Stimulated activated naive B cell treated with anti-CD40 and anti-IgM and Interleukin-4, amounts not matched to agents 10 μg/mL and 1 μg/mL and 100 μg/mL, for 72 hours (primary cell): ENCODE results near the gene CACHD1.

ENCODE experiments used
- ATAC-seq, 2 donors: fragments of 150-1000 bp; cut with Tn5 transposase; replicated peaks; 2 replicates each; pipeline ENCODE4 v1.10.0; 2021; ENCODE audit warnings: moderate library complexity in 1 of 2
- DNase-seq: peaks from one replicate; pipeline ENCODE4 v3.0.0; 2021
- H3K27ac Mint-ChIP-seq: one replicate; pipeline ENCODE4 v1.8.0; 2022; ENCODE audit warnings: mild to moderate bottlenecking, mixed read lengths
- H3K27me3 Mint-ChIP-seq, 2 donors: one replicate each; pipeline ENCODE4 v1.8.0; 2022; ENCODE audit warnings: mixed read lengths in 2 of 2
- H3K36me3 Mint-ChIP-seq, 2 donors: one replicate each; pipeline ENCODE4 v1.8.0; 2022; ENCODE audit warnings: mixed read lengths in 2 of 2, mild to moderate bottlenecking in 1 of 2
- H3K4me1 Mint-ChIP-seq, 2 donors: one replicate each; pipeline ENCODE4 v1.8.0; 2022; ENCODE audit warnings: mixed read lengths in 2 of 2, mild to moderate bottlenecking in 1 of 2
- H3K4me3 Mint-ChIP-seq, 2 donors: one replicate each; pipeline ENCODE4 v1.8.0; 2022; ENCODE audit warnings: mild to moderate bottlenecking in 2 of 2, mixed read lengths in 2 of 2, moderate library complexity in 1 of 2
- H3K9me3 Mint-ChIP-seq, 2 donors: one replicate each; pipeline ENCODE4 v1.8.0; 2022; ENCODE audit warnings: mixed read lengths in 2 of 2, mild to moderate bottlenecking in 1 of 2

Gene CACHD1

DNA sequence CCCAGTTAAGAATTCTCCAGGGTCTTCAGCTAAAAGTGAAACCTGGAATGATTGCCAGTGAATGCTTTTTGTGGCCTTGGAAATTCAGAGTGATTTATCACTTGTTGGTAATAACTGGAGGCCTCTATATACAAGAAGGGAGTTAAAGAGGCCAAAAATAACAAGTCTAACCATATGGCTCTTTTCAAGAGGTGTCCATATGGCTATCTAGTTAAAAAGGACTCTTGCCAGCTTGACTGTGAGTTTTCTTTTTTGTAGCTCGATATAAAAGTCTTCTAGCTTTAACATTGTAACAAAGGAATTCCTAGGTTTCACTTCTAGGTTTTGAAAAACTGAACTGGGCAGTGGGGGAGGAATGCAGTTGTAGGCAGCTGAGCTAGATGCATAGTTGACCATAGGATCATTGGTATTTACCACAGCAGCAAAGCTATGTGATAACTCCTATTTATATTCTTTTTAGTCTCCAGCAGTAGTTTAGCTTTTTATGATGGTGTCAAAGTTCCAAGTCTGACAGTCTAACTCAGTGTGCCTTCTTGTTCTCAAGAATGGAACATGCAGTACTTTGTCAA, 44.4 kb downstream of the CACHD1 start:
- Mint-ChIP-seq H3K36me3 (no peaks in the 10 kb centered on the region), H3K27me3 (no peaks in the 10 kb centered on the region), H3K4me3 (no peak overlapping the region), H3K27ac (no peak overlapping the region), H3K4me1 (peaks cover 8 to 30% of the 10 kb centered on the region in 2 donors), H3K9me3 (no peaks in the 10 kb centered on the region)
- no peak for DNase-seq
- ATAC-seq, result no peak

DNA sequence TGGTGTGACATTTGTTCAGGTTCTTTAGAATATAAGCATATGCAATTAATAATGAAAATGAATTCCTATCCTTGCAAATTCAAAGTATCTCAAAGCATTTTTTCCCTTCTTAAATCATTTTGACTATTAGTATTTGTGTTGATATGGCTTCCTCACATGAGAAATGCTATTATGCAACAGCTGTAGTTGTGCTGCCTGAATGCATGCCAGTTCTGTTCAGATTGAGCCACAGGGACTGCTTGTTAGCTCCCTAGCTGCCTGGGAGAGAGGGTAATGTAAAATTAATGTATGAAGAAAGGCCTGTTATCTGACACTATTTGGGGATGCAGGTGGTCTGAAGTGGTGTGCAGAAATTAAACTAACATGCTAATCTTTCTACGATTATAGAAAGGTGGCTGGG, 45.5 kb downstream of the CACHD1 start:
- Mint-ChIP-seq H3K27ac (no peak overlapping the region), H3K4me3 (no peak overlapping the region), H3K27me3 (no peaks in the 10 kb centered on the region), H3K36me3 (no peaks in the 10 kb centered on the region), H3K9me3 (no peaks in the 10 kb centered on the region), H3K4me1 (peaks cover 8 to 27% of the 10 kb centered on the region in 2 donors)
- ATAC-seq (no peak), DNase-seq (no peak)

DNA sequence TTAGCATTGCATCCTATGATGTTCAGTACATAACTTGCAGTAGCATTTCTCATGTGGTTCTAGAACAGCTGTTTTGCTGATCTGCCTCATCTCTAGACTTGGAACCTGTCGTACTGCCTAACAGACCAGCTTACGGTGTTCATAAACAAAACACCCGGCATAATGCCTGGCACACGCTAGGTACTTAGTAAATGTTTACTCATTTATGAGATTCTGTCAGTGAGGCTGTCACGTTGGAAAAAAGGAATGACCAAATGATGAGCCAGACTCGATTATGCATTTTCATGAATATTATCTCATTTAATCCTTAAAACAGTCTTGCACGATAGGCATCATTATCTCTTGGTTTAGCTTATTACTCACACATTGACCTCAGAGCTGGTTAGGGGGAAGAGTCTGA, 46.4 kb downstream of the CACHD1 start:
- no peaks in the 10 kb centered on the region for H3K27me3 Mint-ChIP-seq
- H3K4me1 Mint-ChIP-seq, result peaks cover 3 to 19% of the 10 kb centered on the region in 2 donors
- H3K36me3 Mint-ChIP-seq, result no peaks in the 10 kb centered on the region
- no peak overlapping the region for H3K27ac Mint-ChIP-seq
- ATAC-seq, result no peak
- H3K9me3 Mint-ChIP-seq, result no peaks in the 10 kb centered on the region
- no peak for DNase-seq
- no peak overlapping the region for H3K4me3 Mint-ChIP-seq

DNA sequence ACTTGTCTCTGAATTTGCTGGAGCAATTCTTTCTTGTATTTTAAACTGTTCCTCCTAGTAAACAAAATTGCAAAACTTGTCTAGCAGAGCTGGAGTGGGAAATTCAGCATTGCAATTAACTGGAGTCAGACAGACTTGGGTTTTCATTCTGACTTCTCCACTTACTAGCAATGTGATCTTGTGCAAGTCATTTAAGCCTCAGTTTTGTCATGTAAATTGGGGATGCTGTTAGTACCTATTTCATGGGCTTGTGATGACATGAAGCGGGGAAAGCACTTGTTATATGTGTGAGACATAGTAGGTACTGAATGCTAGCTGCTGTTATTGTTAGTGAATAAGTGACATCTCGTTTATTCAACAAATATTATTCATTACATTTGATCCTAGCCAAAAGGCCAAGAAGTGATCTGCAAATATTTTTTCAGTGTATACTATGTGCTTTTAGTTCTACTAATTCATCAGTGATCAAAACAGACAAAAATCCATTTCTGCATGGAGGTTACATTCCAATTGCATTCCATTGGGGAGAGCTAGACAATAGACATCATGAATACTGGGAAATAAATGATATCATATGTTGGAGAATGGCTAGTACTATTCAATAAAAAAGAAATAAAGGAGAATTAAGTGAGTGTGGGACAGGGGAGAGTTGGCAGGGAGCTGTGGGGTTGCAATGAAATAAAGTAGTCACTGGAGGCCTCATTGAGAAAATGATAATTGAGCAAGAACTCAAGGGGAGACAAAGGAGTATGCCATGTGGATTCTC, 47.1 kb downstream of the CACHD1 start:
- DNase-seq, result no peak
- no peak for ATAC-seq
- H3K4me3 Mint-ChIP-seq, result no peak overlapping the region
- H3K9me3 Mint-ChIP-seq, result no peaks in the 10 kb centered on the region
- H3K27me3 Mint-ChIP-seq, result no peaks in the 10 kb centered on the region
- H3K36me3 Mint-ChIP-seq, result no peaks in the 10 kb centered on the region
- no peak overlapping the region for H3K27ac Mint-ChIP-seq
- H3K4me1 Mint-ChIP-seq, result peaks cover 3 to 16% of the 10 kb centered on the region in 2 donors

DNA sequence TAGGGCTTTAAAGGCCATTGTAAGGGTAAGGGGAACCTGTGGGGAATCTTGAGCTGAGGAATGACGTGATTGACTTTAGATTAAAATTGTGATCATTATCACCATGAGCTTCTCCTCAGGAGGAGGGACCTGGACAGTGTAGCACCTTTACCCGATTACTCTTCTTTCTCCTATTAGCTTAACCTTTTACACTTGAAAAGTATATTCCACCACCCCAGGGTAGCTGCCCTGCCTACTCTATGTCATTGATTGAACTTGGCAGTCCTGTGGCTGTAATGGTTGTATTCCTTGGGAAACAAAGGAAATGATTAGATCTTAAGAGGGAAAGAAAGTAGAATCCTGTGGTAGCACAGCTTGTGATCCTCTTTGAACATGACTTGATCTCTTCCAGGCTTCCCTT, 47.7 kb downstream of the CACHD1 start:
- no peak for DNase-seq
- H3K27ac Mint-ChIP-seq, result no peak overlapping the region
- H3K36me3 Mint-ChIP-seq, result no peaks in the 10 kb centered on the region
- H3K27me3 Mint-ChIP-seq, result no peaks in the 10 kb centered on the region
- ATAC-seq, result no peak
- H3K9me3 Mint-ChIP-seq, result no peaks in the 10 kb centered on the region
- H3K4me3 Mint-ChIP-seq, result no peak overlapping the region
- peaks cover 0 to 10% of the 10 kb centered on the region in 2 donors for H3K4me1 Mint-ChIP-seq

DNA sequence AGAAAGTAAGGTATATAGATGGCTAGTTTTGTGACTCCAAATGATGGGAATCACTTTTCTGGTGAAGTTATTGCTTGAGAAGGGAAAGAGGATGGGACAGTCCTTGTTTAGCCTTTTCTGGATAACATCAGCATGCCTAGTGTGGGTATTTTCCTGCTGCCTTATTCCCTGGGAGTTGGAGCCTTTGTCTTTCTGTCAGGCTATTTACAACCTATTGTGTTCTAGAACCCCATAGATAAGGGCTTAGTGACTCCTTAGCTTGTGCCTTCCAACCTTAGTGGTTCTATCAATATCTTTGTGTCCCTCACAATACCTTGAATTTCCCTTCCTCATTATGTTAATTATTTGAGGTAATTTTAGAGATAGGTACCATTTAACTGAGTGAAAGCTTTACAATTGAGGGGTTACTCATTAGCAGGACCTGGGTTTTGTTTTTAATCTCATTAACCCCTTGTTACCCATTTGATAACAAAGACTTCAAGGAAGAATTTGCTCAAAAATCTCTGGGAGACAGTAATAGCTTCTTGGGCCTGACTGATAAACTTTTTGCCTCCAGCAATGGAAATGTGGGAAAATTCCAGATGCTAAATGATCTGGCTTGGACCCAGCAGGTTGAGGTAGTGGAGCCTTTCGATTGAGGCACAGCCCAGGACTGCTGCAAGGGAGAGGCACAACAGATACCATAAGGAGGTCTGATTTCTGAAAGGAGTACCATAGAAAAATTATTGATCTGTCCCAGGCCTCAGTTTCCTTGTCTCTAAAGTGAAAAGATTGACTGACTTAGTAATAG, 49.0 kb downstream of the CACHD1 start:
- no peaks in the 10 kb centered on the region for H3K4me1 Mint-ChIP-seq
- no peak overlapping the region for H3K4me3 Mint-ChIP-seq
- no peaks in the 10 kb centered on the region for H3K27me3 Mint-ChIP-seq
- no peak for ATAC-seq
- DNase-seq, result no peak
- no peak overlapping the region for H3K27ac Mint-ChIP-seq
- H3K9me3 Mint-ChIP-seq, result no peaks in the 10 kb centered on the region
- no peaks in the 10 kb centered on the region for H3K36me3 Mint-ChIP-seq

DNA sequence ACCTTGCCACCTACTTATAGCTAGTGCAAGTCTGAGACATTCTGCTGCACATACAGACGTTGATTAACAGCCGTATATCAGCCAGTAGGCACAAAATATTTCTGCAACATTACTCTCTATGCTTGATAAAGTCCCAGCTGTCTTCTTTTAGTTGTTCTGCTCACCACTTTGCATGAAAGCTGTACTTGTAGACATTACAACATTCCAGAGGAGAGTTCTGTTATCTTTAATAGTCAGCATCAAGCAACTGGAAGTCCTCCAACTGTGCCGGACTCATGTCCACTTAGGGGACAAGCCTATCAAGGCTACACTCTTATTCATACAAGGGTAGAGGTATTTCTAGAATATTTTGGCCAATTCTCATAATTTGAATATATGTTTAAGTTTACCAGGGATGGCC, 50.0 kb downstream of the CACHD1 start:
- Mint-ChIP-seq H3K9me3 (no peaks in the 10 kb centered on the region), H3K36me3 (no peaks in the 10 kb centered on the region), H3K27me3 (no peaks in the 10 kb centered on the region), H3K4me1 (no peaks in the 10 kb centered on the region), H3K27ac (no peak overlapping the region), H3K4me3 (no peak overlapping the region)
- no peak for DNase-seq
- ATAC-seq, result no peak

DNA sequence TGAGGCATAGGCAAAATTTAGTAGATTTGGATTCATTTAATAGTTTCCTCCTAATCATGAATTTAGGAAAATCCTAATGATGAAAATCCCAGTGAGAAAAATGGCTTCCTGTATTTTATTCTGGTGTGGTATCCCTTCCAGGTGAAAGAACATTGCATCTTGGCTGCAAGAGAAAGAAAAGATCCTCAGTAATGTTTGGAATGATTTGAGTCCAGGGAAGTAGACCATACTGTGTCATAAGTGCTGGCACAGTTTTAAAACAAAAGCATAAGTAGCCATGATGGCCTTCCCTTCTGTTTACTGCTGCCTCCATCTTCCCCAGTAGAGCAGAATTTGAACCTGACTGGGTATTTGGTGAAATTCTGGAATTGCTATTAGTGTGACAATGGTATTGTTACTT, 52.8 kb downstream of the CACHD1 start:
- H3K4me3 Mint-ChIP-seq, result no peak overlapping the region
- peaks cover 0 to 3% of the 10 kb centered on the region in 2 donors for H3K27me3 Mint-ChIP-seq
- DNase-seq, result no peak
- no peaks in the 10 kb centered on the region for H3K36me3 Mint-ChIP-seq
- no peaks in the 10 kb centered on the region for H3K4me1 Mint-ChIP-seq
- no peaks in the 10 kb centered on the region for H3K9me3 Mint-ChIP-seq
- ATAC-seq, result no peak
- H3K27ac Mint-ChIP-seq, result no peak overlapping the region

DNA sequence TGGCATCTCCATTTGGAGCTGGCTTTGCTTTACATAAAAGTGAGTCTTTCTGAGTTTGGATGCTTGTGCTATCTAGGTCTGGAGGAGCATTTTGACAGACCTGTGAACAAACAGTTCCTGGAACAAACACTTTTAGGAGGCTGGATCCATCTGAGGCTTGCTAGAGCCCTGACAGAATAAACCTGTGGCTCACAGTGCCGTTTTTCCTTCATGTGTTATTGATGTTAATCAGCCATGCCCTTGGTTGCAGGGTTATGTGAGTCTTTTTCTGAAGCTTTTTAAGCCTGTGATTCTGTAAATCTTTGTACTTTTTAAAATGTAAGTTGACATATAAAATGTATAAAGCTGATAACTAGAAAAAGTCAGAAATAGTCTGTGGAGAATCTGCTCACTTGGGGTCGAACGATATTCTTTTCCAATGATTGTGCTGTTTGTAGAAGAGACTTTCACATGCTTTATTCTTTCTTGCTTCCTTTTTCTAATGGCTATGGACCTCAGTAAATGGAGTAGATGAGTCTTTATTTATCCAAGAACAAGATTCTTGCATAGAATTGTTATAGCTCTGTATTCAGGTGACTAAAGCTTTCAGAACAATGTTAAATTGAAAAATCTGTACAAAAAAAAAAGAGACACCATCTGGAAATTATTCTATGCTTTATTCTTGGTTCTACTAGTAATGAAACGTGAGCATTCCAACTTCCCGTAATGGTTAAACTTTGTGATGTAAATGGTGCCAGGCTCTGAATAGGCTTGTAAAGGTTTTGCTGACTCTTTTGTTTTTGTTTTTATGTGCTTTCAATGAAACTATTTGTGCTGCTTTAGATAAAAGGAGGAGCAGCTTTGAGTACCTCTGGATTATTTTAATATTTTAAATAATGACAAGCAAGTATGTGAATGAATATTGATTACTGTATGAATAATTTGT, 53.7 kb downstream of the CACHD1 start:
- H3K4me3 Mint-ChIP-seq, result no peak overlapping the region
- DNase-seq (no peak), ATAC-seq (no peak)
- H3K4me1 Mint-ChIP-seq, result no peaks in the 10 kb centered on the region
- H3K9me3 Mint-ChIP-seq, result no peaks in the 10 kb centered on the region
- no peaks in the 10 kb centered on the region for H3K36me3 Mint-ChIP-seq
- H3K27ac Mint-ChIP-seq, result no peak overlapping the region
- H3K27me3 Mint-ChIP-seq, result peaks cover 0 to 3% of the 10 kb centered on the region in 2 donors

DNA sequence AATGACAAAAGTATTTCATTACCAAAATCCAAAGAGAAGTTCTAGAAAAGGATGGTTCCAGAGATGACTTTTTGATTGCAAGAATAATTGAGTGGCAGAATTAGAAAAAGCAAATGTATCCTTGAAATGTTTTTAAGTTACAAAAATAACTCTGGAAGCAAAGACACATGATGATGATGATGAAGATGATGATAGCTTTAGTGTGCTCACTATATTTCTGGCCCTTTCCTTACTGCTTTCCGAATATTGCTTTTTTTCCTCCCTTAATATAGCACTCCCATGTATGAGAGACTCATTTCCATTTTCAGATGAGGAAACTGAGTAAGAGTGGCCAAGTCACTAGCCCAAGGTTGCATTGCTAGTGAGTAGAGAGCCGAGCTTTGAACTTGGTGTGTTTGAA, 54.7 kb downstream of the CACHD1 start:
- H3K4me1 Mint-ChIP-seq, result no peaks in the 10 kb centered on the region
- H3K27ac Mint-ChIP-seq, result no peak overlapping the region
- ATAC-seq (no peak), DNase-seq (no peak)
- no peak overlapping the region for H3K4me3 Mint-ChIP-seq
- H3K36me3 Mint-ChIP-seq, result no peaks in the 10 kb centered on the region
- H3K27me3 Mint-ChIP-seq, result peaks cover 0 to 3% of the 10 kb centered on the region in 2 donors
- H3K9me3 Mint-ChIP-seq, result no peaks in the 10 kb centered on the region

DNA sequence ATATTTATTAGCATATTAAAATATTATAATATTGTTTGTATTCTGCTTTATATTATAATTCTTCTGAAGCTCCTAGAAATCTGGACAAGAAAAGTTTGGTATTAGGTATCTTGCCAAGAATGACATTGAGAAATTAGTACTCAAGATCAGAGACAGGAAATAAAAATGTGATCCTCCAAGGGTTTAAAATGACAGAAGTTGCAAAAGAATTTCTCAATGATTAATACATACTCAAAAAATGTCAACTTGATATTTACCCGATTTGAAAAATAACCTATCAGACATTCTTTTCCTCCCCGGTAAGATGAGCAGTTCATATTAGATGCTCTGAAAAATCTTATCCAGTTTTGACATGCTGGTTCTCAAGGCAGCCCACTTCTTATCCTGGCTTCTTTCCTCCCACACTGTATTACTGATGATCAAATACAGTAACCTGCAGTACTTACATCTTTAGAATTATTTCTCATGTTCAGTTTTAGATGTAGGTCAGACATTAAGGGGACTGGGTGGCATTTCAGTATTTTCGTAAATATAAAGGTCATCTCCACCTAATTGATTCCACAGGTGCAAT, 55.3 kb downstream of the CACHD1 start:
- Mint-ChIP-seq H3K9me3 (no peaks in the 10 kb centered on the region), H3K36me3 (no peaks in the 10 kb centered on the region), H3K4me1 (no peaks in the 10 kb centered on the region), H3K4me3 (no peak overlapping the region), H3K27ac (no peak overlapping the region), H3K27me3 (peaks cover 0 to 3% of the 10 kb centered on the region in 2 donors)
- DNase-seq, result no peak
- ATAC-seq, result no peak

DNA sequence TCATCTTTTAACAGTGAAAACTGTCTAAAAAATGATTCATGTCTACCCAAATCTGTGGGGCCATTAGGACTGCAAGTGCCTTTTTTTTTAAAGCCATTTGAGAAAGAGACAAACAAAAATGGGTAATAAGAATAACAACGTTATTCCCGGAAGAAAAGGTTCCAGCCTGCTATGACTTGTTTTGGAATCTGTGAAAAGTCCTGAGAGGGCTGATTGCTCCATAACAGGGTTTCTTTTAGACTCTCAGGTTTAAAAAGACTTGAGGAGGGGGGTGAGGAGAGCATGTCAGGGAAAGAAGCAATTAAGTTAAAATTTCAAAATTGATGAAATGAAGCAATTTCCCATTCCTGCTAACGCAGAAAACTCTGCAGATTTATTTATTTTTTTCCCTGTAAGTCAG, 56.4 kb downstream of the CACHD1 start:
- DNase-seq (no peak), ATAC-seq (no peak)
- H3K4me1 Mint-ChIP-seq, result no peaks in the 10 kb centered on the region
- H3K27ac Mint-ChIP-seq, result no peak overlapping the region
- H3K9me3 Mint-ChIP-seq, result no peaks in the 10 kb centered on the region
- H3K36me3 Mint-ChIP-seq, result no peaks in the 10 kb centered on the region
- H3K27me3 Mint-ChIP-seq, result peaks cover 0 to 3% of the 10 kb centered on the region in 2 donors
- no peak overlapping the region for H3K4me3 Mint-ChIP-seq

DNA sequence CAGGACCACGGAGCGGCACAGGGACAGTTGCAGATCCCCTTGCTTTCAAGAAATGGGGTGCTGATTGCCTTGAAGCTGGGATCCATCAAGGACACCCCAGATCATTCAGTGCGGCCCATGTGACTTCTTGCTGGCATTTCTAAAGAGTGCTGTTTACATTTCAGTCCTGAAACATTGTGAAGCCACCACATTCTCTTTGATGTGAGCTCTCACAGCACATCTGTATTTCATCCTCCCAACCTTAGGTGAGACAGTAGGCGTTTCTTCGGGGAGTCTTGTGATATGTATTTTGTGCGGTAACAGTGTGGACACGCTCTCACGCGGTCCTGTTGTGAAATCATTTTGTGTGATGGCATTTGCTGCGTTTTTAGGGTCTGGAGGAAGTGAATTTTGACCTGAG, 57.2 kb downstream of the CACHD1 start:
- Mint-ChIP-seq H3K27ac (no peak overlapping the region), H3K4me1 (no peaks in the 10 kb centered on the region), H3K36me3 (no peaks in the 10 kb centered on the region), H3K27me3 (peaks cover 0 to 3% of the 10 kb centered on the region in 2 donors), H3K9me3 (no peaks in the 10 kb centered on the region), H3K4me3 (no peak overlapping the region)
- ATAC-seq (no peak), DNase-seq (no peak)

DNA sequence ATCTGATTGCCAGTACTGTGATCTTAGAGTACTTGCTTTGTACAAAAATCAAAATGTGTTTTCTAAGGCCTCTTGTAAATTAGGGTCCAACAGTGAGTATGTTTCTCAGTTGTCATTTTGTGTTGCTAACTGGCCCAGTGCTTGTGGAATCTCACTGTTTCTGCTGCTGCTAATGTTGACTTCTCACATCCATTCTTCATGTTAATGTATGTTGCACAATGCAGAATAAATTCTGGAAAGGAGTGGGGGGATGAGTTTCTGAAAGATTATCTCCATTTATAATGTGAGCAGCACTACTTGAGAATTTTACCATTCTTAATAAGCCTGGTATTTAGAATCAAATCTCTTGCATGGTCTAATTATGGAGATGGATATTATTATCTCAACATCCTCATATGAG, 57.9 kb downstream of the CACHD1 start:
- Mint-ChIP-seq H3K27me3 (peaks cover 0 to 3% of the 10 kb centered on the region in 2 donors), H3K9me3 (no peaks in the 10 kb centered on the region), H3K36me3 (no peaks in the 10 kb centered on the region), H3K4me3 (no peak overlapping the region), H3K4me1 (no peaks in the 10 kb centered on the region), H3K27ac (no peak overlapping the region)
- DNase-seq (no peak), ATAC-seq (no peak)
